H9 (cell line): ENCODE data around the gene NDP. TPM values are rescaled to one million over a fixed set of nuclear protein-coding genes. Genes with fewer than 3 reads are reported as not detected.

Source experiments
- DNase-seq: peaks from one replicate; pipeline ENCODE4 v3.0.0-alpha.2; 2017
- H2AFZ ChIP-seq: one replicate; pipeline ENCODE4 v1.6.1; 2013; ENCODE audit warnings: mild to moderate bottlenecking, low read length, control low read depth, moderate library complexity
- H2AK5ac ChIP-seq: 2 replicates; pipeline ENCODE4 v1.6.1; 2013; ENCODE audit warnings: low read length, control low read depth, mixed read lengths; ENCODE audit not compliant: insufficient read length
- H2BK120ac ChIP-seq: one replicate; pipeline ENCODE4 v1.6.1; 2013; ENCODE audit warnings: low read depth, mild to moderate bottlenecking, low read length, control low read depth, inconsistent platforms; ENCODE audit not compliant: poor library complexity, severe bottlenecking
- H2BK12ac ChIP-seq: 2 replicates; pipeline ENCODE4 v1.6.1; 2013; ENCODE audit warnings: low read length, control low read depth, mixed read lengths, low read depth; ENCODE audit not compliant: insufficient read length
- H2BK15ac ChIP-seq: 2 replicates; pipeline ENCODE4 v1.6.1; 2013; ENCODE audit warnings: low read depth, low read length, control low read depth
- H2BK20ac ChIP-seq: one replicate; pipeline ENCODE4 v1.6.1; 2013; ENCODE audit warnings: low read depth, mild to moderate bottlenecking, low read length, control low read depth, inconsistent platforms; ENCODE audit not compliant: poor library complexity, severe bottlenecking
- H2BK5ac ChIP-seq: 2 replicates; pipeline ENCODE4 v1.6.1; 2013; ENCODE audit warnings: low read length, control low read depth, mixed read lengths; ENCODE audit not compliant: insufficient read length
- H3K14ac ChIP-seq: 2 replicates; pipeline ENCODE4 v1.6.1; 2013; ENCODE audit warnings: low read length, control low read depth; ENCODE audit not compliant: insufficient read depth
- H3K18ac ChIP-seq: 2 replicates; pipeline ENCODE4 v1.6.1; 2013; ENCODE audit warnings: low read depth, mild to moderate bottlenecking, mixed read lengths, low read length, control low read depth; ENCODE audit not compliant: insufficient read length
- H3K23ac ChIP-seq: 2 replicates; pipeline ENCODE4 v1.6.1; 2013; ENCODE audit warnings: low read length, control low read depth, mixed read lengths, low read depth; ENCODE audit not compliant: insufficient read length
- H3K23me2 ChIP-seq: 2 replicates; pipeline ENCODE4 v1.6.1; 2013; ENCODE audit warnings: low read depth, mild to moderate bottlenecking, mixed read lengths, low read length, control low read depth; ENCODE audit not compliant: insufficient read length, poor library complexity, severe bottlenecking
- H3K27ac ChIP-seq: 2 replicates; pipeline ENCODE4 v1.5.1; 2013; ENCODE audit warnings: low read length, control low read depth, mixed read lengths, low read depth; ENCODE audit not compliant: insufficient read length
- H3K27me3 ChIP-seq: 2 replicates; pipeline ENCODE4 v1.6.1; 2013; ENCODE audit warnings: low read length, control low read depth, inconsistent platforms; ENCODE audit not compliant: insufficient read depth
- H3K4ac ChIP-seq: 2 replicates; pipeline ENCODE4 v1.6.1; 2013; ENCODE audit warnings: low read depth, mild to moderate bottlenecking, control low read depth, inconsistent platforms, low read length, moderate library complexity
- H3K4me1 ChIP-seq: 2 replicates; pipeline ENCODE4 v1.6.1; 2013; ENCODE audit warnings: low read length, control low read depth, inconsistent platforms; ENCODE audit not compliant: insufficient read depth
- H3K4me2 ChIP-seq: 2 replicates; pipeline ENCODE4 v1.6.1; 2013; ENCODE audit warnings: low read length, control low read depth, mixed read lengths; ENCODE audit not compliant: insufficient read length, insufficient read depth
- H3K56ac ChIP-seq: 2 replicates; pipeline ENCODE4 v1.6.1; 2013; ENCODE audit warnings: low read depth, mild to moderate bottlenecking, mixed read lengths, low read length, control low read depth; ENCODE audit not compliant: insufficient read length
- H3K79me1 ChIP-seq: 2 replicates; pipeline ENCODE4 v1.6.1; 2013; ENCODE audit warnings: low read depth, mild to moderate bottlenecking, moderate library complexity, low read length, control low read depth, inconsistent platforms; ENCODE audit not compliant: insufficient read depth, poor library complexity, severe bottlenecking
- H3K79me2 ChIP-seq: 2 replicates; pipeline ENCODE4 v1.6.1; 2013; ENCODE audit warnings: low read length, control low read depth, inconsistent platforms; ENCODE audit not compliant: insufficient read depth
- H3K9ac ChIP-seq: 2 replicates; pipeline ENCODE4 v1.6.1; 2013; ENCODE audit warnings: low read length, control low read depth, mixed read lengths; ENCODE audit not compliant: insufficient read length; ENCODE audit errors: extremely low read depth
- H3K9me3 ChIP-seq: one replicate; pipeline ENCODE4 v1.6.1; 2013; ENCODE audit warnings: low read depth, low read length, inconsistent platforms; ENCODE audit not compliant: control insufficient read depth
- H3T11ph ChIP-seq: one replicate; pipeline ENCODE4 v1.6.1; 2013; ENCODE audit warnings: mild to moderate bottlenecking, low read length, control low read depth, inconsistent platforms
- H4K20me1 ChIP-seq: one replicate; pipeline ENCODE4 v1.6.1; 2013; ENCODE audit not compliant: control insufficient read depth, insufficient read length, insufficient read depth
- H4K5ac ChIP-seq: 2 replicates; pipeline ENCODE4 v1.6.1; 2013; ENCODE audit warnings: low read depth, mild to moderate bottlenecking, mixed read lengths, low read length, control low read depth; ENCODE audit not compliant: insufficient read length
- H4K8ac ChIP-seq: replicated peaks from 2 replicates; pipeline ENCODE4 v1.6.1; 2013; ENCODE audit warnings: low read length, control low read depth, mixed read lengths, low read depth; ENCODE audit not compliant: insufficient read length
- H4K91ac ChIP-seq: 2 replicates; pipeline ENCODE4 v1.6.1; 2013; ENCODE audit warnings: low read depth, mild to moderate bottlenecking, moderate library complexity, mixed read lengths, low read length, control low read depth; ENCODE audit not compliant: insufficient read length
- H3K27ac Mint-ChIP-seq, 3 experiments: 2 replicates in 2 of 3; 3 replicates in 1 of 3; pipeline ENCODE4 v1.8.0; 2020 to 2021; ENCODE audit warnings: mixed read lengths in 3 of 3, mild to moderate bottlenecking in 1 of 3, moderate library complexity in 1 of 3
- H3K27me3 Mint-ChIP-seq: 2 replicates; pipeline ENCODE4 v1.8.0; 2021; ENCODE audit warnings: low read depth, mild to moderate bottlenecking, moderate library complexity, mixed read lengths
- H3K36me3 Mint-ChIP-seq, 3 experiments: 2 replicates in 2 of 3; 3 replicates in 1 of 3; pipeline ENCODE4 v1.8.0; 2020 to 2021; ENCODE audit warnings: low read depth in 3 of 3, mixed read lengths in 3 of 3; ENCODE audit not compliant: insufficient read depth in 1 of 3
- H3K4me1 Mint-ChIP-seq, 2 experiments: 2 replicates each; pipeline ENCODE4 v1.8.0; 2020; ENCODE audit warnings: mixed read lengths in 2 of 2
- H3K4me3 Mint-ChIP-seq, 2 experiments: 2 replicates in 1 of 2; 3 replicates in 1 of 2; pipeline ENCODE4 v1.8.0; 2020 to 2021; ENCODE audit warnings: mild to moderate bottlenecking in 2 of 2, mixed read lengths in 2 of 2, moderate library complexity in 1 of 2
- H3K9me3 Mint-ChIP-seq, 2 experiments: 2 replicates in 1 of 2; 3 replicates in 1 of 2; pipeline ENCODE4 v1.8.0; 2020; ENCODE audit warnings: mild to moderate bottlenecking in 2 of 2, mixed read lengths in 2 of 2, moderate library complexity in 1 of 2
- CTCF ChIP-seq: fragments of 200-600 bp; sonication (generic); conservative IDR thresholded peaks from 3 replicates; pipeline ENCODE4 v1.8.0; 2021; ENCODE audit warnings: antibody characterized with exemption, mild to moderate bottlenecking
- WGBS: extraction: QIAGEN DNeasy Blood & Tissue Kit; methylation state at CpG from one replicate; pipeline ENCODE4 v1.1.7; 2013; ENCODE audit warnings: missing lambda C conversion rate, low lambda C conversion rate, mixed read lengths; ENCODE audit not compliant: insufficient read length; ENCODE audit errors: extremely low coverage; 5-methylcytosine and 5-hydroxymethylcytosine counted together
- total RNA-seq: library from RNA; stranded (reverse); gene quantifications from 2 replicates; pipeline ENCODE4 v1.2.1, GENCODE V29; 2021

NDP gene
- total RNA-seq, 1 experiment from 2014 or later, result not detected

GRCh38 chrX:43998374-43998773 lies 25.2 kb upstream of the NDP start:
- Histone ChIP-seq H3K9ac (no peak overlapping the region), H3K4me1 (no peaks in the 10 kb centered on the region), H3K18ac (no peak overlapping the region), H3K27me3 (no peaks in the 10 kb centered on the region), H2BK12ac (no peak overlapping the region), H3K23me2 (no peaks in the 10 kb centered on the region), H4K5ac (no peak overlapping the region), H3K9me3 (peaks cover 19% of the 10 kb centered on the region), H2AFZ (no peak overlapping the region), H4K20me1 (no peaks in the 10 kb centered on the region), H3K79me1 (no peaks in the 10 kb centered on the region), H2BK15ac (no peak overlapping the region), H3T11ph (no peak overlapping the region), H3K4me2 (no peak overlapping the region), H2BK120ac (no peak overlapping the region), H3K56ac (no peak overlapping the region), H3K14ac (no peak overlapping the region), H3K4ac (no peak overlapping the region), H2BK20ac (no peak overlapping the region), H3K27ac (no peak overlapping the region), H2BK5ac (no peak overlapping the region), H4K8ac (no peak overlapping the region), H4K91ac (no peak overlapping the region), H3K79me2 (no peaks in the 10 kb centered on the region), H2AK5ac (no peak overlapping the region), H3K23ac (no peak overlapping the region)
- Mint-ChIP-seq H3K27ac (no peak overlapping the region), H3K36me3 (peaks cover 0 to 3% (median 2%) of the 10 kb centered on the region in 3 experiments; a peak in 2 of 7 replicates), H3K27me3 (no peaks in the 10 kb centered on the region; the same call in none of the 2 replicates), H3K4me3 (no peak overlapping the region), H3K4me1 (no peaks in the 10 kb centered on the region), H3K9me3 (peaks cover 51 to 58% of the 10 kb centered on the region in 2 experiments)
- no peak for TF ChIP-seq CTCF
- no CpG with 5 or more reads among the region's 1 CpG for WGBS
- DNase-seq, result no peak
